Activated CD4-positive, alpha-beta T cell treated with anti-CD3 and anti-CD28 coated beads, Interleukin-2, amount 10 ng/mL, durations not matched to agents 24 days and 14 days (primary cell): Measurements from ENCODE around the gene COL10A1. TPM values are rescaled to one million over a fixed set of nuclear protein-coding genes. Genes with fewer than 3 reads are reported as not detected.
"Not testable (repeated sequence)": the region's sequence is repeated elsewhere in the genome, so short reads cannot be mapped to it uniquely, and the experiment has no call there.

ENCODE experiments used
- DNase-seq: peaks from one replicate; pipeline ENCODE4 v3.0.0; 2022
- H3K27ac Mint-ChIP-seq: one replicate; pipeline ENCODE4 v1.8.0; 2022; ENCODE audit warnings: mild to moderate bottlenecking, mixed read lengths
- H3K27me3 Mint-ChIP-seq: one replicate; pipeline ENCODE4 v1.8.0; 2022; ENCODE audit warnings: mixed read lengths
- H3K36me3 Mint-ChIP-seq: one replicate; pipeline ENCODE4 v1.8.0; 2022; ENCODE audit warnings: low read depth, mild to moderate bottlenecking, mixed read lengths
- H3K4me1 Mint-ChIP-seq: one replicate; pipeline ENCODE4 v1.8.0; 2021; ENCODE audit warnings: mixed read lengths
- H3K4me3 Mint-ChIP-seq: one replicate; pipeline ENCODE4 v1.8.0; 2022; ENCODE audit warnings: mild to moderate bottlenecking, moderate library complexity, mixed read lengths
- H3K9me3 Mint-ChIP-seq: one replicate; pipeline ENCODE4 v1.8.0; 2021; ENCODE audit warnings: mixed read lengths
- intact Hi-C: fragments of 100-400 bp; cut with micrococcal nuclease; formaldehyde crosslinking; loops from one replicate; pipeline ENCODE4 v1.15.1; 2023
- total RNA-seq: library from RNA; stranded (reverse); gene quantifications from 2 replicates; pipeline ENCODE4 v1.2.3, GENCODE V29; 2022

Gene COL10A1
- total RNA-seq, 1 donor from 2014 or later = not detected

- Mint-ChIP-seq H3K9me3 (no peaks in the 10 kb centered on the region), H3K4me1 (peaks cover 38% of the 10 kb centered on the region), H3K27ac (no peak overlapping the region), H3K36me3 (peaks cover 16% of the 10 kb centered on the region), H3K4me3 (no peak overlapping the region), H3K27me3 (no peaks in the 10 kb centered on the region)
- no peak for DNase-seq
- intact Hi-C loops = no loop called here
Measured at GRCh38 chr6:116106146-116106545, 19.8 kb downstream of the COL10A1 start.

- Mint-ChIP-seq H3K27me3 (no peaks in the 10 kb centered on the region), H3K4me3 (no peak overlapping the region), H3K36me3 (peaks cover 13% of the 10 kb centered on the region), H3K27ac (no peak overlapping the region), H3K4me1 (peaks cover 38% of the 10 kb centered on the region), H3K9me3 (no peaks in the 10 kb centered on the region)
- no peak for DNase-seq
- intact Hi-C loops = no loop called here
Measured at GRCh38 chr6:116105247-116105646, 20.7 kb downstream of the COL10A1 start.

GRCh38 chr6:116104636-116105035, 21.3 kb downstream of the COL10A1 start:
- Mint-ChIP-seq H3K27me3 (no peaks in the 10 kb centered on the region), H3K4me3 (no peak overlapping the region), H3K9me3 (no peaks in the 10 kb centered on the region), H3K36me3 (peaks cover 11% of the 10 kb centered on the region), H3K27ac (no peak overlapping the region), H3K4me1 (peaks cover 39% of the 10 kb centered on the region)
- intact Hi-C loops = no loop called here
- DNase-seq = no peak

- Mint-ChIP-seq H3K27ac (no peak overlapping the region), H3K27me3 (no peaks in the 10 kb centered on the region), H3K36me3 (peaks cover 5% of the 10 kb centered on the region), H3K9me3 (no peaks in the 10 kb centered on the region), H3K4me1 (peaks cover 44% of the 10 kb centered on the region), H3K4me3 (peak overlapping the region; percentile 95)
- intact Hi-C loops = no loop called here
- no peak for DNase-seq
Measured at GRCh38 chr6:116102873-116103272, 23.1 kb downstream of the COL10A1 start.

- H3K36me3 Mint-ChIP-seq = peaks cover 5% of the 10 kb centered on the region
- peak overlapping the region; percentile 92 for H3K27ac Mint-ChIP-seq
- intact Hi-C loops = loop anchor here (2.0 kb wide), 2 partner anchors 153 to 567 kb away; partner anchors contain the start of genes TSPYL4 and ZUP1
- H3K27me3 Mint-ChIP-seq = no peaks in the 10 kb centered on the region
- H3K4me1 Mint-ChIP-seq = peaks cover 44% of the 10 kb centered on the region
- no peak for DNase-seq
- peak overlapping the region; percentile 95 for H3K4me3 Mint-ChIP-seq
- H3K9me3 Mint-ChIP-seq = no peaks in the 10 kb centered on the region
Measured at GRCh38 chr6:116101790-116102189, 24.1 kb downstream of the COL10A1 start.

GRCh38 chr6:116101302-116101718, 24.6 kb downstream of the COL10A1 start:
- H3K4me1 Mint-ChIP-seq = peaks cover 44% of the 10 kb centered on the region
- no peak for DNase-seq

GRCh38 chr6:116100419-116101301, 25.3 kb downstream of the COL10A1 start, which contains the start of gene NT5DC1:
Gene NT5DC1 (plus strand): TSS chr6:116100853. CDS start chr6:116100931, 78 bp downstream.
- H3K27me3 Mint-ChIP-seq = no peaks in the 10 kb centered on the region
- peak within 1 kb of the TSS; percentile 92 for H3K27ac Mint-ChIP-seq
- peaks cover 38% of the 10 kb centered on the region for H3K4me1 Mint-ChIP-seq
- intact Hi-C loops = loop anchor here (1.0 to 2.0 kb wide), 4 partner anchors 154 to 568 kb away; partner anchors contain the start of genes RWDD1, TSPYL1, TSPYL4 and ZUP1
- DNase-seq = peak; percentile 96
- H3K4me3 Mint-ChIP-seq = peak within 1 kb of the TSS; percentile 95
- peaks cover 4% of the 10 kb centered on the region for H3K9me3 Mint-ChIP-seq
- peaks cover 5% of the 10 kb centered on the region for H3K36me3 Mint-ChIP-seq

More at GRCh38 chr6:116101302-116101718, 24.6 kb downstream of the COL10A1 start:
- intact Hi-C loops = loop anchor here (2.0 kb wide), 2 partner anchors 153 to 567 kb away; partner anchors contain the start of genes TSPYL4 and ZUP1
- Mint-ChIP-seq H3K36me3 (peaks cover 5% of the 10 kb centered on the region), H3K4me3 (peak overlapping the region; percentile 95), H3K27ac (peak overlapping the region; percentile 92), H3K9me3 (no peaks in the 10 kb centered on the region), H3K27me3 (no peaks in the 10 kb centered on the region)

- H3K27me3 Mint-ChIP-seq = no peaks in the 10 kb centered on the region
- no peak overlapping the region for H3K27ac Mint-ChIP-seq
- intact Hi-C loops = no loop called here
- H3K36me3 Mint-ChIP-seq = no peaks in the 10 kb centered on the region
- H3K4me3 Mint-ChIP-seq = no peak overlapping the region
- H3K4me1 Mint-ChIP-seq = peaks cover 27% of the 10 kb centered on the region
- peaks cover 4% of the 10 kb centered on the region for H3K9me3 Mint-ChIP-seq
- no peak for DNase-seq
Measured at GRCh38 chr6:116099036-116099435, 26.9 kb downstream of the COL10A1 start.

GRCh38 chr6:116096979-116097816, 28.7 kb downstream of the COL10A1 start:
- peaks cover 16% of the 10 kb centered on the region for H3K4me1 Mint-ChIP-seq
- H3K4me3 Mint-ChIP-seq = no peak overlapping the region
- peaks cover 4% of the 10 kb centered on the region for H3K9me3 Mint-ChIP-seq
- intact Hi-C loops = loop anchor here (1.0 kb wide), 1 partner anchor 86 kb away; no protein-coding TSS in a partner anchor
- DNase-seq = no peak
- H3K27me3 Mint-ChIP-seq = no peaks in the 10 kb centered on the region
- no peak overlapping the region for H3K27ac Mint-ChIP-seq
- no peaks in the 10 kb centered on the region for H3K36me3 Mint-ChIP-seq

- H3K9me3 Mint-ChIP-seq, H3K27me3 Mint-ChIP-seq, H3K27ac Mint-ChIP-seq, H3K36me3 Mint-ChIP-seq, H3K4me3 Mint-ChIP-seq, intact Hi-C loops, H3K4me1 Mint-ChIP-seq, DNase-seq: not testable (repeated sequence)
Measured at GRCh38 chr6:116096048-116096759, 29.7 kb downstream of the COL10A1 start.

- intact Hi-C loops = no loop called here
Measured at GRCh38 chr6:116094041-116094440, 31.9 kb downstream of the COL10A1 start.

GRCh38 chr6:116090251-116090650, 35.7 kb downstream of the COL10A1 start:
- no peaks in the 10 kb centered on the region for H3K36me3 Mint-ChIP-seq
- H3K27me3 Mint-ChIP-seq = peaks cover 3% of the 10 kb centered on the region
- H3K27ac Mint-ChIP-seq = no peak overlapping the region
- H3K9me3 Mint-ChIP-seq = no peaks in the 10 kb centered on the region
- intact Hi-C loops = no loop called here
- H3K4me1 Mint-ChIP-seq = peaks cover 5% of the 10 kb centered on the region
- DNase-seq = peak; percentile 56
- no peak overlapping the region for H3K4me3 Mint-ChIP-seq

More at GRCh38 chr6:116094041-116094440, 31.9 kb downstream of the COL10A1 start:
- peaks cover 4% of the 10 kb centered on the region for H3K9me3 Mint-ChIP-seq
- DNase-seq = no peak
- H3K4me1 Mint-ChIP-seq = peaks cover 5% of the 10 kb centered on the region
- no peaks in the 10 kb centered on the region for H3K36me3 Mint-ChIP-seq
- no peak overlapping the region for H3K4me3 Mint-ChIP-seq
- no peaks in the 10 kb centered on the region for H3K27me3 Mint-ChIP-seq
- H3K27ac Mint-ChIP-seq = no peak overlapping the region

GRCh38 chr6:116088946-116089345, 37.0 kb downstream of the COL10A1 start:
- H3K36me3 Mint-ChIP-seq = no peaks in the 10 kb centered on the region
- no peak overlapping the region for H3K4me3 Mint-ChIP-seq
- peaks cover 5% of the 10 kb centered on the region for H3K4me1 Mint-ChIP-seq

More at GRCh38 chr6:116088946-116089345, 37.0 kb downstream of the COL10A1 start:
- Mint-ChIP-seq H3K27me3 (peaks cover 7% of the 10 kb centered on the region), H3K9me3 (no peaks in the 10 kb centered on the region), H3K27ac (no peak overlapping the region)
- no peak for DNase-seq
- intact Hi-C loops = no loop called here
